GM12865 (cell line): Measurements from ENCODE around the gene KATNB1.

Experiments
- DNase-seq: peaks from one replicate; pipeline ENCODE4 v3.0.0; 2010; ENCODE audit warnings: low read depth
- H3K4me3 ChIP-seq: 2 replicates; pipeline ENCODE4 v1.5.1; 2011; ENCODE audit warnings: mild to moderate bottlenecking, low read depth, low read length, control low read depth
- TF ChIP-seq, protein P1 (sequence below): IDR thresholded peaks from 2 replicates; pipeline ENCODE4 v1.5.1; 2011; ENCODE audit warnings: low read length, control low read depth, low read depth, inconsistent platforms; ENCODE audit not compliant: insufficient read depth; ENCODE audit errors: missing control alignments

The KATNB1 gene

DNA sequence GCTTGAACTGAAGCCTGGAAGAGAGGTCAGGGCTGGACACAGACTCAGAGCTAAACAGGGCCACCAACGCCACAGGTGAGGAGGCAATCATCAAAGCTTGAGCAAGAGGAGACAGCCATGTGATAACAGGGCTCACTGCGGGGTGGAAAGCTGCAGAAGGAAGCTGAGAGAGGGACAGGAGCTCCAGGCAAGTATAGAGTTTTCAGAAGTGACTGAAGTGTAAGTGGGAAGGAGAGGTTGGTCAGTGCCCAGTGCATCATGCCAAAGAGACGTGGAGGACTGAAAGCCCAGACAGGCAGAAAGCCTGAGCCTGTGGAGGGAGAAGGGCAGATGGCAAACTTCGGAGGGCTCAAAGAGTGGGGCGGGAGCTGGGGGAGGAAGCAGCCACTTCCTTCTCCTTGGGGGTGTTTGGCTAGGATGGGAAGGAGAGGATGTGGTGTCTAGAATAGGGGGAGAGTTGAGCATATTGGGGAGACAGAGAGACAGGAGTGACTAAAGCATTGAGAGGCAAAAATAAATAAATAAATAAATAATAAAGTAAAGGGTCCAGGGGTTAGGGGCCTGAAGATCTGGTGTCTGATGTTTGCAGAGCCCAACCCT lies 64.1 kb downstream of the KATNB1 start:
- no peak overlapping the region for H3K4me3 ChIP-seq
- TF ChIP-seq, protein P1, sequence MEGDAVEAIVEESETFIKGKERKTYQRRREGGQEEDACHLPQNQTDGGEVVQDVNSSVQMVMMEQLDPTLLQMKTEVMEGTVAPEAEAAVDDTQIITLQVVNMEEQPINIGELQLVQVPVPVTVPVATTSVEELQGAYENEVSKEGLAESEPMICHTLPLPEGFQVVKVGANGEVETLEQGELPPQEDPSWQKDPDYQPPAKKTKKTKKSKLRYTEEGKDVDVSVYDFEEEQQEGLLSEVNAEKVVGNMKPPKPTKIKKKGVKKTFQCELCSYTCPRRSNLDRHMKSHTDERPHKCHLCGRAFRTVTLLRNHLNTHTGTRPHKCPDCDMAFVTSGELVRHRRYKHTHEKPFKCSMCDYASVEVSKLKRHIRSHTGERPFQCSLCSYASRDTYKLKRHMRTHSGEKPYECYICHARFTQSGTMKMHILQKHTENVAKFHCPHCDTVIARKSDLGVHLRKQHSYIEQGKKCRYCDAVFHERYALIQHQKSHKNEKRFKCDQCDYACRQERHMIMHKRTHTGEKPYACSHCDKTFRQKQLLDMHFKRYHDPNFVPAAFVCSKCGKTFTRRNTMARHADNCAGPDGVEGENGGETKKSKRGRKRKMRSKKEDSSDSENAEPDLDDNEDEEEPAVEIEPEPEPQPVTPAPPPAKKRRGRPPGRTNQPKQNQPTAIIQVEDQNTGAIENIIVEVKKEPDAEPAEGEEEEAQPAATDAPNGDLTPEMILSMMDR = no peak
- DNase-seq = no peak

DNA sequence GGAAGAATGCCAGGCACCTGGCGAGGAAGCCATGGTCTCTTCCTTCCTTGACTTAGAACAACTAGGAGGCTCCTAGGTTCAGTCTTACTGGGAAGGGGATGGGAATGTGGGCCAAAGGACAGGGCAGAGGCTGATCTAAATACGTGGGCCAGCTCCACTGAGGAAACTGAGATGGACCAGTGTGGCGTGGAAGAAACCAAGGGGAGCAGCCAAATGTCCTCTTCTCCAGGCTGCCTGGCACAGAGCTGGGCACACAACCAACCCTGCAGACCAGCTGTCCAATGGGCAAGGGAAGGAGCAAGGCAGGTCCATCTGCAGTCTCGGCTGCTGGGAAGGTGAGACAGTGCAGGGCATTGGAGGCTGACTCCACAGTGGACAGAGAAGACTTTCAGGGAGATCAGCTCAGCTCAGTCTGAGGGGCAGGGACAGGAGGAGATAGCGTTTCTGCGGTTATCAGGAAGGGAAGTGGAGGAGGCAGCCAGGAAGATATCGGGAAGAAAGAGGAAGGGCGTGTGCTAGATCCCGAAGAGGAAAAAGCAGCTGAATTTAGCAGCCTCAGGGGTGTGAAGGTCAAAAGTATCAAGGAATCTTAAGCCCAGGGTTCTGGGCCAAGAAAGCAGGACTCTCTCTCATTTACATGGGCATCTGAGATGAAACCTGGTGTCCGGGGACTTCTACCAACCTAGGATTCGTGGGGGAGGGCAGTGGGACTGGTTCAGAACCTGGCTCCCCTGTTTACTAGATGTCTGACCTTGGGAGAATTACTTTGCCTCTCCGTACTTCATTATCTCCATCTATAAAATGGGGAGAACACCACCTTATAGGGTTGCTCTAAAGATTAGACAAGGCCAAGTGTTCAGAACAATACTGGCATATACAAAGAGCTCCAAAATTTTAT lies 64.9 kb downstream of the KATNB1 start:
- TF ChIP-seq, protein P1 = no peak
- H3K4me3 ChIP-seq = no peak overlapping the region
- no peak for DNase-seq

DNA sequence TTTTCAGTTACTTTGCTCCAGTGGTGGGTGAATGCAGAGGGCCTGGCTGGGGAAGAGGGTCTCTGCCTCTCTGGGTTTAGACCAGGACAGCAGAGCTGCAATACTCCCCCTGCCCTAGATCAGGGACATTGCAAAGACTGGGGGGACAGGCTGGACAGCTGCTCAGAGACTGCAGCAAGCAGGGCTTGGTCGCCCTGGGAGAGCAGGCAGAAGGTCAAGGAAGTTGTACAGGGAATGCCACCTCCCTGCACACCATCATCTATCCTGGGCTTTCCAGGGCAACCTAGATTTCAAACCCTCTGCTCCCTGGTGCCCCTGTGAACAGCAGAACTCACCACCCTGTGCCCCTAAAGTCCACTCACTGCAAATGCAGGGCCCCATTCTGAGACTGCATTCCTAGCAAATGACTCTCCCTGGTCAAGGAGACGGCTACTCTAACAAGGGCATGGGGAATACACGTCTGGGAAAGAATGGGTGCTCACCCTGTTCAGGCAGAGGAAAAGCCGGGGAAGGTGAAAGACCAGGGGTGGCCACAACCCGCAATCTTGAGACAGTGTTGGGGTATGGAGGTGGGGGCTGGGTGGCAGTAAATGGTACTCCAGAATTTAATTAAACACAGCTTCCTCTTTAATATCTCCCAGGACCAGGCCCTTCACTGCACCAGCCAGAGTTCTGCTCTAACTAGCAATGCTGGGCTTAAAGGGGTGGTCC lies 65.7 kb downstream of the KATNB1 start:
- DNase-seq = no peak
- TF ChIP-seq, protein P1 = no peak
- H3K4me3 ChIP-seq = no peak overlapping the region

DNA sequence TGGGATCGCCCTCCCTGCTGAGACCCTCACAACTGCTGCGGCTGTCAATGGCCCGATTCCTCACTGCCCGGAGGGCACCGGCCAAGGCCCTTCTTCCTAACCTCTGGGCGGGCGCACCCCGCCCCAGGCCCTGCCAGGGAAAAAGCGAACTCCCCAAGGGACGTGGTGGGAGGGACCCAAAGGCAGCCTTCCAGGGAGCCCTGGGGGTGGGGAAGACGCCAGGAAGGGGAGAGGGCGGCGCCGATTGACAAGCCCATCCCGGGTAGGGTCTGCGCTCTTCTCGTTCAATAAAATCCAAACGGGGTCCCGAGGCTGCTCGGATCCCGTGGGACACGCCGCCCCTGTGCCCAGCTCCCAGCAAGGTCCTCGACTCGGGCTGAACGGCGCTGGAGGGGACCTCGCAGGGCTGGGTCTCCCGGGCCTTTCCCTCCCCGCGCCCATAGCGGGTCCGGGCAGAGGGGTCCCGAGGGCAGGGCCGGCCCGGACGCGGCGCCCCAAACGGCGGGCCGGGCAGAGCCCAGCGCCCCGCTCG lies 66.3 kb downstream of the KATNB1 start:
- no peak overlapping the region for H3K4me3 ChIP-seq
- TF ChIP-seq, protein P1 = no peak
- no peak for DNase-seq

DNA sequence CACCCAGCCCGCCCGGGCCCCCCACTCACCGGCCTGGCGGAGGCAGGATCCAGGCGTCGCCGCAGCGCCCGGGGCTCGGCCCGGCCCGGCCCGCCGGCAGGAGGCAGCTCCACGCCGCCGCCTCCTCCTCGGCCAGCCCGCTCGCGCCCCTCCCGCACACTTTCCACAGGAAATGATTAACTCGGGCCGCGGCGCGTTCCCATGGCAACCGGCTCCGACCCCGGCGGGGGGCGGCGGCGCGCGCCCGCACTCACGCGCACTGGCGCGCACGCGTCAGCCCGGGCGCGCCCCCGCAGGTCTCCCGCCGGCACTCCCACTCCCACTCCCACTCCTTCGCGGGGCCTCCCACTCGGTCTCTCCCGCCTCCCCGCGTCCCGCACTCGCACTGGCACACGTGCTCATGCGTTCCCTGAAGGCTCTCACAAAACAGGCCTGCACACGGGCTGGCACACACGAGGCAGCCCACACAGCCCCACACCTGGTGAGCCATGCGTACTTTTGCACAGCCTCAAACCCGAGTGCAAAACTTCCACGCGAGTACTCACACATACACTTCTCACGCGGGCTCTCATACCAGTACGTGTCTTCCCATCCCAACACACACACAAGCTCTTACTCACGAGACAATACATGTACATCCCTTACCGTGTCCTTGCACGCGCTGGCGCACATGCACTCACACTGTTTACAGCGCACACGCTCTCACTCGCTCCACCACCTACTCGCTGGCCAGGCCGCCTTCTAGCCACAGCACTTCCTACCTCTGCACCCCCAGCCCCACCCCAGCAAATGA lies 67.0 kb downstream of the KATNB1 start, which contains the start of gene KIFC3:
Gene KIFC3, minus strand, starts transcription at position 151 of the 793 bp plus-strand sequence. CDS start 4,248 bp downstream, outside the sequence.
- peak; percentile 43 for DNase-seq
- TF ChIP-seq, protein P1 = no peak
- no peak within 1 kb of the TSS for H3K4me3 ChIP-seq
